Panc1 (cell line): ENCODE data around the gene STARD10.

Experiments
- CTCF ChIP-seq: fragments of 450-650 bp; IDR thresholded peaks from 2 replicates; pipeline ENCODE4 v1.5.1; 2017; ENCODE audit warnings: mild to moderate bottlenecking
- POLR2AphosphoS5 ChIP-seq: IDR thresholded peaks from 2 replicates; pipeline ENCODE4 v1.6.1; 2012; ENCODE audit warnings: mild to moderate bottlenecking, low read depth, low read length, moderate library complexity
- TCF7L2 ChIP-seq: IDR thresholded peaks from 2 replicates; pipeline ENCODE4 v1.6.1; 2011; ENCODE audit warnings: mild to moderate bottlenecking, low read depth, low read length, inconsistent platforms
- TF ChIP-seq, protein P1 (sequence below), 2 experiments: IDR thresholded peaks; 2 replicates each; pipeline ENCODE4 v1.6.1; 2011 to 2012; ENCODE audit warnings: low read depth in 2 of 2, control low read depth in 1 of 2, low read length in 1 of 2, mild to moderate bottlenecking in 1 of 2, moderate library complexity in 1 of 2; ENCODE audit not compliant: insufficient read depth in 1 of 2

DNA sequence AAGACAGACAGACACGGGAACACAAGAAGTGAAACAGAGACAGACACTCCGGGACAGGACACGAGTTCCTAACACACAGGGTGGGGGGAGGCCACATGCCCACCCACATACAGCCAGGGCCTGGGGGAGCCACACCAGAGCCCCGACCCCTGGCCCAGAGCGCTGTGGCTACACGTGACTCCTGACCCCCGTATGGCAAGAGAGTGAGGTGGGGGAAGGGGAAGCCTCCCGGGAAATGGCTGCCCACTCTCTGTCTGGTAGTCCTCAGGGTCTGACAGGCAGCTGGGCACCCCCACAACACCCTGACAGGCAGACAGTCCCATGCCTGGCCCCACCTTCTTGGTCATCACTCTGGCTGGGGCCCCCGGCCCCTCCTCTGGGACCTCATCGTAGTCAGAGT lies 81.0 kb downstream of the STARD10 start:
- no peak for TF ChIP-seq POLR2AphosphoS5
- no peak for TF ChIP-seq CTCF
- no peak for TF ChIP-seq TCF7L2
- TF ChIP-seq, protein P1, sequence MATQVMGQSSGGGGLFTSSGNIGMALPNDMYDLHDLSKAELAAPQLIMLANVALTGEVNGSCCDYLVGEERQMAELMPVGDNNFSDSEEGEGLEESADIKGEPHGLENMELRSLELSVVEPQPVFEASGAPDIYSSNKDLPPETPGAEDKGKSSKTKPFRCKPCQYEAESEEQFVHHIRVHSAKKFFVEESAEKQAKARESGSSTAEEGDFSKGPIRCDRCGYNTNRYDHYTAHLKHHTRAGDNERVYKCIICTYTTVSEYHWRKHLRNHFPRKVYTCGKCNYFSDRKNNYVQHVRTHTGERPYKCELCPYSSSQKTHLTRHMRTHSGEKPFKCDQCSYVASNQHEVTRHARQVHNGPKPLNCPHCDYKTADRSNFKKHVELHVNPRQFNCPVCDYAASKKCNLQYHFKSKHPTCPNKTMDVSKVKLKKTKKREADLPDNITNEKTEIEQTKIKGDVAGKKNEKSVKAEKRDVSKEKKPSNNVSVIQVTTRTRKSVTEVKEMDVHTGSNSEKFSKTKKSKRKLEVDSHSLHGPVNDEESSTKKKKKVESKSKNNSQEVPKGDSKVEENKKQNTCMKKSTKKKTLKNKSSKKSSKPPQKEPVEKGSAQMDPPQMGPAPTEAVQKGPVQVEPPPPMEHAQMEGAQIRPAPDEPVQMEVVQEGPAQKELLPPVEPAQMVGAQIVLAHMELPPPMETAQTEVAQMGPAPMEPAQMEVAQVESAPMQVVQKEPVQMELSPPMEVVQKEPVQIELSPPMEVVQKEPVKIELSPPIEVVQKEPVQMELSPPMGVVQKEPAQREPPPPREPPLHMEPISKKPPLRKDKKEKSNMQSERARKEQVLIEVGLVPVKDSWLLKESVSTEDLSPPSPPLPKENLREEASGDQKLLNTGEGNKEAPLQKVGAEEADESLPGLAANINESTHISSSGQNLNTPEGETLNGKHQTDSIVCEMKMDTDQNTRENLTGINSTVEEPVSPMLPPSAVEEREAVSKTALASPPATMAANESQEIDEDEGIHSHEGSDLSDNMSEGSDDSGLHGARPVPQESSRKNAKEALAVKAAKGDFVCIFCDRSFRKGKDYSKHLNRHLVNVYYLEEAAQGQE (IDR thresholded peaks at IDR 0.05; ENCODE audit: insufficient read depth in 1 of 2, low read depth in 2 of 2, low read length in 1 of 2): no peak
